Activated naive CD4-positive, alpha-beta T cell treated with anti-CD3 and anti-CD28 coated beads, Interleukin-2, amount 50 U/mL, for 72 hours (primary cell): ENCODE data around the gene TTC34. TPM values are rescaled to one million over a fixed set of nuclear protein-coding genes. Genes with fewer than 3 reads are reported as not detected.
"Not testable (repeated sequence)": the region's sequence is repeated elsewhere in the genome, so short reads cannot be mapped to it uniquely, and the experiment has no call there.

ENCODE experiments used
- ATAC-seq, 2 donors: fragments of 150-1000 bp; cut with Tn5 transposase; 2 replicates each; pipeline ENCODE4 v1.10.0; 2021; ENCODE audit warnings: mild to moderate bottlenecking in 2 of 2, moderate library complexity in 2 of 2
- DNase-seq, 2 donors: peaks; one replicate each; pipeline ENCODE4 v3.0.0; 2021 to 2022; ENCODE audit warnings: low spot score in 2 of 2
- H3K27ac Mint-ChIP-seq, 2 donors: one replicate each; pipeline ENCODE4 v1.8.0; 2022; ENCODE audit warnings: mild to moderate bottlenecking in 2 of 2, mixed read lengths in 2 of 2
- H3K36me3 Mint-ChIP-seq, 2 donors: one replicate each; pipeline ENCODE4 v1.8.0; 2022; ENCODE audit warnings: mixed read lengths in 2 of 2
- H3K9me3 Mint-ChIP-seq, 2 donors: one replicate each; pipeline ENCODE4 v1.8.0; 2022; ENCODE audit warnings: mixed read lengths in 2 of 2
- total RNA-seq, 2 donors: library from RNA; stranded (reverse); gene quantifications; one replicate each; pipeline ENCODE4 v1.2.3, GENCODE V29; 2022

TTC34 gene
- total RNA-seq, 2 donors from 2014 or later, result 0.80 to 1.3 TPM

DNA sequence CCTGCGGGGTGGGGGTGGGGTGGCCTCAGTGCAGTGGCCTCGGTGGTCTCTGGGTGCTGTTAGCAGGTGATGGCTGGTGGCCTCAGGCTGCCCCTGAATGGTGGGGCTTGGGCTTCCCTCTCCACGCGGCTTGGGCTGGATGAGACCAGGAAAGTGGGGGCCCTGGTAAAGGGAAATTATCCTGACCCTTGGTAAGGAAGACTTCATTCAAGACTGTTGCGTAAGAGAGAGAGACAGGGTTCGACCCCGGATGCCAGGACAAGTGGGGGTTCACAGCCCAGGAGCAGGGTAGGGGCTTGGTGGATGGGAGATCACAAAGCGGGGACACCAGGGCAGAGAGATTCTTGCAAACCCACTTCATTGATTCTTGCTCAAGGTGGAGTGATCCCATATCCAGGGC, 5.5 kb upstream of the TTC34 start:
- ATAC-seq, result no peak
- no peak for DNase-seq
- no peak overlapping the region for H3K27ac Mint-ChIP-seq
- H3K9me3 Mint-ChIP-seq, result no peaks in the 10 kb centered on the region
- H3K36me3 Mint-ChIP-seq, result no peaks in the 10 kb centered on the region

DNA sequence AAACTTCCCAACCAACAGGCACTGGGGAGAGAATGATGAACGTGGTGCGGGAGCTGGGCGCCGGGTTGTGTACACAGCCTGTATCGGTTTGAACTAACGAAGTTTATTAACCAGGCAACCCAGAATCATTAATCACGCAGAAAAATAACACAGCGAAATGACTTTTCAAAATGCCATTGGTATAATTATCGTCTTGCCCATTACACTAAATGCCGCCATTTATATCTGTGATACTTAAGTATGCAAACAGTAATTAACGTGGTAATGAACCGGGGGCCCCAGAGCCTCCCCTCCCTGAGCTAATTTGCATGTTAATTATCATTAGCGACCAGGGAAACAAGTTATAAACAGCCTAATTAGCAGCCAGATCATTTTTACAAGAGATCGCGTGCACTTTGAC, 5.1 kb upstream of the TTC34 start:
- Mint-ChIP-seq H3K9me3 (no peaks in the 10 kb centered on the region), H3K27ac (no peak overlapping the region), H3K36me3 (no peaks in the 10 kb centered on the region)
- DNase-seq (no peak), ATAC-seq (no peak)

DNA sequence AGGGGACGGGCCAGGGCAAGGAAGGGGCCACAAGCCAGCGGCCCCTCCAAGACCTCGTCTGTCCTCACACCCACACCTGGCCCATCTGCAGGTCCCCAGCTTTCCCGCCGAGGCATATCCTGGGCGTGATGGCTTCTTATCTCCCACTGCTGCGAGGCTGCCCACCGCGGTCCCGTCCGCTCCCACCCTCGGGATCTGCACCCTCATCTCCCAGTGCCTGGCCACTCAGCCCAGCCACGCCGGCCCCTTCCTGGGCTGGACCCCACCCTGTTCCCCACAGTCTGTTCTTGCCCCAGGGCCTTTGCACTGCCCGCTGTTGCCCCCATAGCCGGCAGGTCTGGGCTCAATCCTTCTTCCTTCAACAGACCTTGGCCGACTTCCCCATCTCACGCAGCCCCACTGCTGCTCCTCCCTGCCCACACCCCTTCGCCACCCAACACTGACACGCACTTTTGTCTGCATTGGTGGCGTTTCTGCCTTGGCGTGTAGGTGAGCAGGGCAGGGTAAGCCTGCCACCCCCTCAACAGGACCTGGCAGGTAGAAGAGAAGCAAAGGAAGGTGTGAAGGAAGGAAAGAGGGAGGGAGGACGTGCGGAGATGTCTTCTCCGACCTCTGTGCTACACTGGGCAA, 4.4 kb upstream of the TTC34 start:
- DNase-seq, result no peak
- no peaks in the 10 kb centered on the region for H3K36me3 Mint-ChIP-seq
- no peaks in the 10 kb centered on the region for H3K9me3 Mint-ChIP-seq
- no peak for ATAC-seq
- no peak overlapping the region for H3K27ac Mint-ChIP-seq

DNA sequence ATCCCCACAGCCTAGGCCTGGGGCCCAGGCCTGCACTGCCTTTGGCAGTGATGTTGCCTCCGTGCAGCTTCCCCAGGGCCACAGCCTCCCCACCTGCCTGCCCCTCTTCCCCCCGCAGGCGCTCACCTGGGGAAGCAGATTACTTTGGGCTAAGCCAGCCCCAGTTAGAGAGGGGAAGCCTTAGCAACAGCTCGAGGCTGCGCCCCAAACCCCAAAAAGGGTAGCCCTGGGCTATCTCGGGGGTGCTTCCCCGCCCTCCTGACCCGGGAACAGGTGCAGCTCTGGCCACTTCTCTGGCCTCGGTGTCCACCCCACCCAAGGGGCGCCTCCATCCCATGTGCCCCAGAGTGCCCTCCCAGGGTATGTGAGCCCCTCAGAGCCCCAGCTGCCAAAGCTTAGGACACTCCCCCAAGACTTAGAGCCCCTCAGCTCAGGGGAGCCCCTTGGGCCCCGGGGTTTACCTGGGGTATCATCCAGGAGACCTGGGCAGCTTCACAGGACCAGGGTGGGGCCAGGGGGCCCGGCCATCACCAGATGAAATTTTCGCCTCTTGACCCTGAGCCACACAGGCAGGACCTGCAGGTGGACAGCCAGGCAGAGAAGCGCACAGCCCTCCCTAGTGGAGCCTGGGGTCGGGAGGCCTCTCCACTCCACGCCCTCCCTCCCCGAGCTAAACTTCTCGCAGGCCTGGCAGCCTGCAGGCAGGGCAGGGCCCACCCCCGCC, 3.3 kb upstream of the TTC34 start:
- Mint-ChIP-seq H3K27ac (no peak overlapping the region), H3K36me3 (no peaks in the 10 kb centered on the region), H3K9me3 (no peaks in the 10 kb centered on the region)
- DNase-seq (peak in 1 of 2 donors; percentile 43), ATAC-seq (no peak)

DNA sequence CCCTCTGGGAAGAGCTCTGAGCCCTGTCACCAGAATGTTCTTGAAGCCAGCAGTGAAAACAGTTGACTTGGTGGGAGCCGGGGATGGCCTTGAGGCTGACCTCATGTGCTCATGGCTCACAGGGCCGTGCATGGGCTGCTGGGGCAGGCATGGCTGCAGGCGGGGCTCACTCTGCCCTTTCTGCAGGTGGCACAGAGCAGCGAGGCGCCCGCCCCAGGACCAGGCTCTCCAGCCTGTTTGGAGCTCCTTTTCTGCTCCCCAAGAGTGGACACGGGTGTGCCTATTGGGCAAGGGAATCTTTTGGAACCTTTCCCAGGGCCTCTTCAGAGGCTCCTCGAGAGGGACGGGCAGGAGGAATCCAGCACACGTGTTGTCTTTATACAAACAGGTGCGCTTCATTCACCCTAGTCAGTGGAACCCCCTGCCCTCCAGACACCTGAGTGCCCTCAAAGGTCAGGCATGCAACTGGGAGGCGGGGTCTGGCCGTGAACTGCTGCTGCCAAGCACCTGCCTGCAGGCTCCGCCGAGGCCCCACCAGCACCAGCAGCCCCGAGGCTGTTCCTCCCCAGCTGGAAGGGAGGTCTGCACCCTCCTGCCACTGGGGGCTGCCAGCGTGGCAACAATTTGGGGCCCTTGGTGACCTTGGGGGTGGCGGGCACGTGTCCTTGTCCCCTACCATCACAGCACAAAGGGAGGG, 2.6 kb upstream of the TTC34 start:
- H3K9me3 Mint-ChIP-seq, result no peaks in the 10 kb centered on the region
- ATAC-seq (no peak), DNase-seq (peak in 1 of 2 donors; percentile 48)
- H3K36me3 Mint-ChIP-seq, result no peaks in the 10 kb centered on the region
- H3K27ac Mint-ChIP-seq, result no peak overlapping the region

DNA sequence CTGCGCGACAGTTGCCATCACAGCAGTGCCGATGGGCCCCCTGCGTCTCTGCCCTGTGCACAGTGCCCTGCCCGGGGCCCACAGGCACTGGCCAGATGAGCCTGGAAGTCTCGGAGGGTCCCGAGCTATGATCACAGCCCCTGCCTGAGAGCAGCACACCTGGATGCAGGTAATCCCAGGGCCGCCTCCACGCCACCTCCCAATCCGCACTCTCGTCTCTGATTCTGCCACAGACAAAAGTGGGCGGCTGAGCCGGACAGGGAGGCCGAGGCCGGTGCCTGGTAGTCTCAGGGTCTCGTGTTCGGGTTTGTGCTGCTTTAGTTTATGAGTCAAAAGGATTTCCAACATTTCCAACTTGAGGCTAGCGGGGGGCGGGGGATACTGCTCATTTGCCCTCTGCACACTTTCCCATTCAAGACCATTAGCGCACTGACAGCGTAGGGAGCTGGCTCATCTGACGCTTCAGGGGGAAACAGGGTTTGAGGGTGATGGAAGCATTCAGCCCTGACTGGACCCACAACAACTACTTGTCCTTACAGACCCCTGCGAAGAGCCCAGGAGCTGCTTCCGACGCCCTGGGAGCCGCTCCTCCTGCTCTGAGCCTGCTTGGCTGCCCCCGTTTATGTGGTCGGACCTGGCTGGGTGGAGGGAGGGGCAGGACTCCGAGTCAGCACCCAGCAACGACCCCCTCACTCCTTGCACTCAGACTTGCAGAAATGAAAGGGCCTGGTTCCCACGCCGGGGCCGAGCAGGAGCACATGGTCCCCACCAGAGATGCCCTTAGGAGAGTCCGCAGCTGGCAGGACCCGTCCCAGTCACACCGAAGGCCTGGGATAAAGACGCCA, 1.8 kb upstream of the TTC34 start:
- Mint-ChIP-seq H3K36me3 (no peaks in the 10 kb centered on the region), H3K9me3 (no peaks in the 10 kb centered on the region), H3K27ac (no peak overlapping the region)
- DNase-seq, result peak in 1 of 2 donors; percentile 39
- ATAC-seq, result no peak

DNA sequence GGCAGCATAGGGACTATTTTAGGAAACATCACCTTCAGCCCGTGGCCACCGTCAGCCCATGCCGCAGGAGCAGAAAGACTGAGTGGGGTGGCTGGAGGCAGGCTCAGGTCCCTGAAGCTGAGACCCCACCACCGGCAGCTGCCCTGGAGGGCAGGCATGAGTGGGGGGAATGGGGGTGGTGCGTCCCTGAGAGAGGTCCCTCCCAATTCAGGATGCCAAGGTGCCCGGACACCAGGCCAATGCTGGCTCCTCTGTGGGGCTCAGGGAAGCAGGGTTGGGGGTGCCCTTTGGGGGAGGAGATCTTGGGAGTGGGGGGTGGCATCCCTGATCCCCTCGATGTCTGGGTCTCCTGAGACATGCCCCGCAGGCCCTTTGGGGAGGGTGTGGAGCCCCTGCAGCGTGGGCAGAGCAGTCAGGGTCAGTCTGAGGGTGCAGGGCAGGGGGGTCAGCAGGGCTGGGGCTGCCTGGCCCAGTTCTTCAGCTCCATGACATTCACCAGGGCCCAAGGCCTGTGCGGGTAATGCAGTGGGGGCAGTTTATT, 998 bp upstream of the TTC34 start:
- H3K9me3 Mint-ChIP-seq, result no peaks in the 10 kb centered on the region
- ATAC-seq, result no peak

DNA sequence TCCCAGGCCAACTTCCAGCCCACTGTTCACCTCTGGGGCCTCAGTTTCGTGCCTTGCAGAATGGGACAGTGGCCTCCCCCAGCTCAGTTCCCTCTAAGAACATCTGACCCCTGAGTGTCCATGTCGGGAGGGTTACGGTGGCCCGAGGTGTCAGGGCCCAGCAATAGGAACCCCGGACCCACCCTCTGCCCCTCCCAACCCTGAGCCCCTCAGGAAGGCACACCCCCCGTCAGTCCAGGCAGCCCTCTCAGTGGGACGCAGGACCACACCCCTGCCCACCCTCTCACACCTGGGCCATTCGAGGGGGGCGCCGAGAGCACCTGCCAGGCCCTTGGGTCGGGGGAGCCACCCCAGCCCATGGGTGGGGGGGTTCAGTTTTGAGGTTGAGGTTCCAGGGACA, 447 bp downstream of the TTC34 start:
- Mint-ChIP-seq H3K36me3 (peaks cover 0 to 5% of the 10 kb centered on the region in 2 donors), H3K9me3 (no peaks in the 10 kb centered on the region), H3K27ac (no peak overlapping the region)
- DNase-seq (no peak), ATAC-seq (no peak)

More for the DNA sequence above, 998 bp upstream of the TTC34 start:
- DNase-seq, result peak in 1 of 2 donors; percentile 47
- Mint-ChIP-seq H3K27ac (no peak overlapping the region), H3K36me3 (no peaks in the 10 kb centered on the region)

DNA sequence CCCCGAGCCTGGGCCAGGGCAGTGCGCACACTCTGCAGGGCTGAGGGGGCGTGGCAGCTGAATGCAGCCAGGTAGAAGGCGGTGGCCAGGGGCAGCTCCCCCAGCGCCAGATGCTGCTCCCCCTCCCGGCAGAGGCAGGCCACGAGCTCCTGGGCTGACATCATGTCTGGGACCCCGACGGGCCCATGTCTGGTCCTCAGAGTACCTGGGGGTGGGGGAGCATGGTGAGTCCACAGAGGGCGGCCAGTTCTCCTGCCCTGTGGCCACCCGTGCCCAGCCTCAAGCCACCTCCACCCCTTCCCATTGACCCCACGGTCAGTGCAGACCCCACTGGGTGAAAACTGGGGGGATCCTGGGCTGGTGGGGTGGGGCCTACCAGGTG, 838 bp downstream of the TTC34 start:
- no peak for ATAC-seq
- no peak for DNase-seq
- Mint-ChIP-seq H3K27ac (no peak overlapping the region), H3K9me3 (no peaks in the 10 kb centered on the region), H3K36me3 (peaks cover 0 to 6% of the 10 kb centered on the region in 2 donors)

DNA sequence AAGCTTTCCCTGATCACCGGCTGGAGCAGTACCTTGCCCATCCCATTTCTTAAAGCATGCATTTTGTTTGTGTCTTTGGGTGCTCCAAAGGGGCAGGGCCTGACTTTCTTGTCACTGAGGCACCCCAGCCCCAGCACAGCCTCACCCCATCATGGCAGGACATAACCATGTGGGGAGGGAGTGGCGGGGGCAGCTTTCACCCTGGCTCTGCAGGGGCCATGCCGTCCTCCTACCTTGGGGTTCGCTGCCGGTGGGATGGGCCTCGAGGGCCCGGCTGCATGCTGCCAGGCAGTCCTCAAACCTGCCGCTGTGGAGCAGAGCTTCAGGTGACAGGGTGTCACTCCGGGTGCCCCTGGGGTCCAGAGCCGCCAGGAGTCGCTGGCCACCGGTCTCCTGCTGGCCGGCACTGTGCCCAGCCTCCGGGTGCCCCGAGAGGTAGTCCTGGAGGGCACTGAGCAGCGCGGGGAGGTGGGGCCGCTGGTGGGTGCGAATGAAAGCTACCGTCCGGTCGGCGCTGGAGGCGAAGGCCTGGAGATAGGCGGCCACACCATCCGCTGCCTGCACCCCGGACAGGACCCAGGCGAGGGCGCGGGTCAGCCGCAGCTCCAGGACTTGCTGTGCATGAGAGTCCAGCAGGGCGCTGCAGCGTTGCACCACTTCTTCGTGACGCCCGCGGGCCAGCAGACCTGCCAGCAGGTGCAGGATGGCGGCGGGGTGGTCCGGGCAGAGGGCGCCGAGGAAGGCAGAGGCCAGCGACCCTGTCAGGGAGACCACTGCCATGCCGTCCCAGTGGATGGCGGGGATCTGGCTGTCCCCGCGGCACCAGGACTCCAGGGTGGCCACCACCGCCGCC, 1.5 kb downstream of the TTC34 start:
- Mint-ChIP-seq H3K36me3 (peaks cover 0 to 12% of the 10 kb centered on the region in 2 donors), H3K27ac (peak overlapping the region in 1 of 2 donors; percentile 29), H3K9me3 (no peaks in the 10 kb centered on the region)
- no peak for ATAC-seq
- DNase-seq, result peak in 1 of 2 donors; percentile 45

DNA sequence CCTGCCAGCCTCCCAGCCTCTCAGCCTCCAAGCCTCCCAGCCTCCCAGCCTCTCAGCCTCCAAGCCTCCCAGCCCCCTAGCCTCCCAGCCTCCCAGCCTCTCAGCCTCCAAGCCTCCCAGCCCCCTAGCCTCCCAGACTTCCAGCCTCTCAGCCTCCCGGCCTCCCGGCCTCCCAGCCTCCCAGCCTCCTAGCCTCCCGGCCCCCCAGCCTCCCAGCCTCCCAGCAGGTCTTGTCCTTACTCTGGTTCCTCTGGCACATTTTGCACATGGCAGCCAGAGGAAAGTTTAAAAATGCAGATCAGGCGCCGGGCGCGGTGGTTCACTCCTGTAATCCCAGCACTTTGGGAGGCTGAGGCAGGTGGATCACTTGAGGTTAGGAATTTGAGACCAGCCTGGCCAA, 2.5 kb downstream of the TTC34 start:
- not testable (repeated sequence) for H3K27ac Mint-ChIP-seq, DNase-seq, H3K9me3 Mint-ChIP-seq, ATAC-seq
- H3K36me3 Mint-ChIP-seq, result peaks cover 0 to 12% of the 10 kb centered on the region in 2 donors

DNA sequence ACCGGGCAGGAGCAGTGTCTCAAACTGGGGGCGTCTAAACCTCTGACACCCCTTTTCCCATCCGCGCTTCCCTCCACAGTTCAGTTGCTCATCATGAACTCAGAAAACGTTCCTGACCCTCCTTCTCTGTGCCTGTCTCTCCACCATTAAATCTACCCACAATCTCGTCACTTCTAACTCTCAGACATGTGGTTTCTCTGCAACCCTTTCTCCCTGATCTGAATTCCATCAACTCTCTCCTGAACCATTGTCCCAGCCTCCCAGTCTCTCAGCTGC, 3.8 kb downstream of the TTC34 start:
- ATAC-seq (no peak), DNase-seq (no peak)
- Mint-ChIP-seq H3K9me3 (peaks cover 12 to 14% of the 10 kb centered on the region in 2 donors), H3K36me3 (peaks cover 10 to 15% of the 10 kb centered on the region in 2 donors), H3K27ac (no peak overlapping the region)

DNA sequence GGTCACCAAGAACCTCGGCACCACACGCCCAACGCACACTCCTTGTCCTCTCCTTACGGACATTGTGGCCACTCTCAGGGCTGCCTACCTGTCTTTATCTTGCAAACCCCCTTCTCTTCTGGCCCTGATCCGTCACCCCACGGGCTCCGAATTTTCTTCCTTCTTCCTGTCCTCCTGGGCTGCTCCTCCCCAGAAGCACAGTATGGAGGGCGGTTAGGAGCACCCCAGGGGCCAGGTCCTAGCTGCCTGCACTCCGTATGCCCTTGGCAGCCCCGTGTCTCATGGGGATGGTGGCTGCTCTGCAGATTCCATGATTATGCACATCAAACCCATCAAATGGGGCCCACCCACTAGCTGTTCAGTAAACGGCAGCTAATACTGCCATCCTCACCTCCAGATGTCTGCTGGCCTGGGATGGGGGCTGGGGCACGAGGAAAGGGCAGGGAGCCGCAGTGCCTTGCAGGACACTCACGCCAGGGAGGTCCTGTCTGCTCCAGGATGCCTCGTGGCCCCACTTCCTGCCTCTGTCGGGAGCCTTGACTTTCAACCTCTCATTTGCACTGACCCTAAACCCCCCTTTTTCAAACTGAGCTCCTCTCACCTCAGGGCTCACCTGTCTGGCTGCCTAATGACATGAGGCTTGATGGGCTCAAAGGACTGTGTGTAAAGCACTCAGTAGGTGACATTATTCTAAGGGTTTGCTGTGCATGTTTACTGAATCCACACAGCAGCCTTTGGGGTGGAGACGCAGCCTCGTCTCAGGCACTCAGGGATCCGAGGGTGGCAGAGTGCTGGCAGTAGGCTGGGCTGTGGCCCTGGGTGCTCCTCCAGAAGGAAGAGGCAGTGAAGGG, 4.4 kb downstream of the TTC34 start:
- Mint-ChIP-seq H3K27ac (no peak overlapping the region), H3K9me3 (peaks cover 14 to 18% of the 10 kb centered on the region in 2 donors), H3K36me3 (peaks cover 16 to 20% of the 10 kb centered on the region in 2 donors)
- ATAC-seq (no peak), DNase-seq (peak in 1 of 2 donors; percentile 40)

DNA sequence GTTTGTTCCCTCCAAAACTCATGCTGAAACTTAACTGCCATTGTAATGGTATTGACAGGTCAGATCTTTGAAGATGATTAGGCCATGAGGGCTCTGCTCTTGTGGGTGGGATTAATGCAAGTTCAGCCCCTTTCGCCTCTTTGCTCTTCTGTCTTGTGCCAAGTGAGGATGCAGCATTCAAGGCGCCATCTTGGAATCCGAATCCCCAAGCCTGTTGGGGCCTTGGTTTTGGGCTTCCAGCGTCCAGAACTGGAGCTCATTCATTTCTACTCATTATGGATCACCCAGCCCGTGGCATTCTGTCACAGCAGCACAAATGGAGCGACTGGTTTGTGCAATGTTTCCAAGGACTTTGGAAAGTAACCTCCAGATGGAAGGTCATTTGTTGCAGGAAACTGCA, 5.6 kb downstream of the TTC34 start:
- ATAC-seq (no peak), DNase-seq (peak in 1 of 2 donors; percentile 13)
- Mint-ChIP-seq H3K36me3 (peaks cover 16 to 22% of the 10 kb centered on the region in 2 donors), H3K27ac (no peak overlapping the region), H3K9me3 (peaks cover 14 to 18% of the 10 kb centered on the region in 2 donors)
